GM18867 (cell line): ENCODE measurements around the gene LRPPRC.

ENCODE experiments used
- ATAC-seq: cut with Tn5 transposase; IDR thresholded peaks from one replicate; pipeline ENCODE4 v1.9.1; 2021; ENCODE audit warnings: mild to moderate bottlenecking, moderate library complexity; ENCODE audit not compliant: unreplicated experiment

The LRPPRC gene

GRCh38 chr2:43874776-43875451, 120.9 kb downstream of the LRPPRC start:
- no peak for ATAC-seq

- no peak for ATAC-seq
These were observed 123.6 kb downstream of the LRPPRC start for GRCh38 chr2:43872151-43872550.

- ATAC-seq = no peak
These were observed 140.5 kb downstream of the LRPPRC start for GRCh38 chr2:43855292-43855691.

- no peak for ATAC-seq
These were observed 141.1 kb downstream of the LRPPRC start for GRCh38 chr2:43854671-43855070.

- no peak for ATAC-seq
These were observed 142.4 kb downstream of the LRPPRC start for GRCh38 chr2:43853141-43854081.

- ATAC-seq = no peak
These were observed 143.5 kb downstream of the LRPPRC start for GRCh38 chr2:43852196-43852730.

- no peak for ATAC-seq
These were observed 144.5 kb downstream of the LRPPRC start for GRCh38 chr2:43851011-43851980.

- ATAC-seq = no peak
These were observed 147.6 kb downstream of the LRPPRC start for GRCh38 chr2:43848214-43848613.

- ATAC-seq = no peak
These were observed 149.5 kb downstream of the LRPPRC start for GRCh38 chr2:43846140-43846793.

- no peak for ATAC-seq
These were observed 150.6 kb downstream of the LRPPRC start for GRCh38 chr2:43845181-43845580.

- ATAC-seq = no peak
These were observed 152.9 kb downstream of the LRPPRC start for GRCh38 chr2:43842866-43843226.

GRCh38 chr2:43841949-43842865, 153.6 kb downstream of the LRPPRC start:
- no peak for ATAC-seq

- no peak for ATAC-seq
These were observed 154.8 kb downstream of the LRPPRC start for GRCh38 chr2:43840965-43841364.

GRCh38 chr2:43839776-43840564, 155.8 kb downstream of the LRPPRC start:
- no peak for ATAC-seq

- ATAC-seq = no peak
These were observed 157.1 kb downstream of the LRPPRC start, which contains the start of the genes ABCG5 and ABCG8 for GRCh38 chr2:43838560-43839267. ABCG5 (minus strand) TSS chr2:43838839; CDS start chr2:43838679, 160 bp downstream. ABCG8 (plus strand) TSS chr2:43838971; CDS start chr2:43839054, 83 bp downstream.

GRCh38 chr2:43837831-43838559, 157.8 kb downstream of the LRPPRC start:
- no peak for ATAC-seq

GRCh38 chr2:43837033-43837432, 158.8 kb downstream of the LRPPRC start:
- ATAC-seq = no peak
